Measurements from ENCODE around the gene LYSMD4. TPM values are rescaled to one million over a fixed set of nuclear protein-coding genes. Genes with fewer than 3 reads are reported as not detected.

The LYSMD4 gene
- total and polyA plus RNA-seq, 2 of the 13 experiments (the other 11 are each of a cell fraction or from before 2014, with no cell fraction given) = 7.4 to 8.5 TPM

DNA sequence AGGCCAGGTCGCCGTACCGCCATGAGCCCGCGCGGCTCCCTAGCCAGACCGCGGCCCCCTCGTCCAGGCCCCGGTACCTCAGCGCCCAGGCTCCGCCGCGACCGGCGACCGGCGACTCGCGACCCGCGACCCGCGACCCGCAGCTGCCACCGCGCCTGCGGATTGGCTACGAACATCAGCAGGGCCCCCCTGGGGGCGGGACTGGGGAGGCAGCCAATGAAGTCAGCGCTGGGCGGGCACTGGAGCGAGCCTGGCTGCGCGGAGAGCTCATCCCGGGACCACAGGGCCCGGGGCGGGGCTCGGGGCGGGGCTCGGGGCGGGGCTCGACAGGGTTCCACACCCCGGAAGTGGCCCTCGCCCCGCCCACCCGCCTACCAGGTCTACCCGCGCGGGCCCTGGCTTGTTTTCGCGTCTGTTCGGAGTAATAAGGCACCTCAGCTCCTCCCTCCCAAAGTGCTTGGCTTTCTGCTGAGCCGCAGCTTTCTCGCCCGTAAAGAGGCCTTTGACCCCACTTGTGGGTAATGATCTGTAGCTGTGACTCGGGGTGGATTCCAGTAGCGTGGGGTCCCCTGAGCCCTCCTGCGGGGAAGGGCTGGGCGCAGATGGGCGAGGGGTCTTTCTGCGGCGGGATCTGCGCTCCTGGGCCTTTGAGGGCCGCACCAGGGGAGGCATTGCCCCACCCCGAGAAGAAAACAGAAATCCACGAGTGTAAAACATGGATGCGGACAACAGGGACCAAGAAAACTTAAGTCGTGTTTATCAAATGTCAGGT, at the start of gene LYSMD4 (continued):
- TF ChIP-seq ARID4A (CRISPR knock-in tag; IDR thresholded peaks at IDR 0.05; ENCODE audit: borderline replicate concordance) (no peak), NR2C2 (CRISPR knock-in tag; IDR thresholded peaks at IDR 0.05; ENCODE audit: borderline replicate concordance) (peak; percentile 91; the same call in 1 of the 2 replicates), RBFOX2 (IDR thresholded peaks at IDR 0.05; ENCODE audit: low read depth, low read length) (peak; percentile 75), NRL (CRISPR knock-in tag; IDR thresholded peaks at IDR 0.05; ENCODE audit: borderline replicate concordance) (0 out of 2 replicates have a peak, but pooled peaks have one; percentile 15), ZNF780A (CRISPR knock-in tag; IDR thresholded peaks at IDR 0.05) (no peak), MIXL1 (CRISPR knock-in tag; IDR thresholded peaks at IDR 0.05) (0 out of 2 replicates have a peak, but pooled peaks have one; percentile 24), BCL6 (CRISPR knock-in tag; IDR thresholded peaks at IDR 0.05) (0 out of 2 replicates have a peak, but pooled peaks have one; percentile 35), ZNF251 (CRISPR knock-in tag; IDR thresholded peaks at IDR 0.05) (no peak), ESRRA (CRISPR knock-in tag; IDR thresholded peaks at IDR 0.05; ENCODE audit: low read depth) (0 out of 2 replicates have a peak, but pooled peaks have one; percentile 33), ZNF574 (CRISPR knock-in tag; IDR thresholded peaks at IDR 0.05) (peak; percentile 10; the same call in 1 of the 2 replicates), WIZ (CRISPR knock-in tag; IDR thresholded peaks at IDR 0.05) (no peak), GPN1 (CRISPR knock-in tag; IDR thresholded peaks at IDR 0.05; ENCODE audit: borderline replicate concordance) (no peak)
- TF ChIP-seq, protein P1, sequence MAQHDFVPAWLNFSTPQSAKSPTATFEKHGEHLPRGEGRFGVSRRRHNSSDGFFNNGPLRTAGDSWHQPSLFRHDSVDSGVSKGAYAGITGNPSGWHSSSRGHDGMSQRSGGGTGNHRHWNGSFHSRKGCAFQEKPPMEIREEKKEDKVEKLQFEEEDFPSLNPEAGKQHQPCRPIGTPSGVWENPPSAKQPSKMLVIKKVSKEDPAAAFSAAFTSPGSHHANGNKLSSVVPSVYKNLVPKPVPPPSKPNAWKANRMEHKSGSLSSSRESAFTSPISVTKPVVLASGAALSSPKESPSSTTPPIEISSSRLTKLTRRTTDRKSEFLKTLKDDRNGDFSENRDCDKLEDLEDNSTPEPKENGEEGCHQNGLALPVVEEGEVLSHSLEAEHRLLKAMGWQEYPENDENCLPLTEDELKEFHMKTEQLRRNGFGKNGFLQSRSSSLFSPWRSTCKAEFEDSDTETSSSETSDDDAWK (CRISPR knock-in tag; IDR thresholded peaks at IDR 0.05) = no peak

Measured in HepG2 (cell line).